ENCODE data around the gene CDK2AP2. TPM values are rescaled to one million over a fixed set of nuclear protein-coding genes. Genes with fewer than 3 reads are reported as not detected.
"Not testable (repeated sequence)": the region's sequence is repeated elsewhere in the genome, so short reads cannot be mapped to it uniquely, and the experiment has no call there.

Gene CDK2AP2
- total RNA-seq, 2 donors from 2014 or later = 91.6 to 142 TPM

DNA sequence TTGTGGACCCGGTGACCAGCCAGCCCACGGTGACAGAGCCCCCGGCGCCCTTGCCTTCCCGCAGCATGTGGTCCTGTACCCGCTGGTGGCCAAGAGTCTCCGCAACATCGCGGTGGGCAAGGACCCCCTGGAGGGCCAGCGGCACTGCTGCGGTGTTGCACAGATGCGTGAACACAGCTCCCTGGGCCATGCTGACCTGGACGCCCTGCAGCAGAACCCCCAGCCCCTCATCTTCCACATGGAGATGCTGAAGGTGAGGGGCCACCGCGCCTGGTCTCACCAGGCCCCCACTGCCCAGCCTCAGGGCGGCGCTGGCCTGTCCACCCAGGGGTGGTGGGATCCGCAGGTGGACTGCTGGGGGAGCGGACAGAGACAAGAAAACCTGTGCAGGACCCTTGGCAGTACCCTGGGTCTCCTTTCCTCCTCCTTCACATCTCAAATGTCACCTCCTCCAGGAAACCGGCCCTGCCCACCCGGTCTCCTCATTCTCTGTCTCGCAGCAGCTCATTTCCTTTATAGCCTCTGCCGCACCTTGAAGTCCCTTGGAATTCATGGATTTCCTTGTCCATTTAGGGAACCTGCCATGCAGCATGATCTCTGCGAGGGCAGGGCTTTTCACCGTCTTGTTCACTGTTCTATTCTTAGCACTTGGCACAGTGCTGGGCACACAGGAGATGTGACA is 18.6 kb downstream of the CDK2AP2 start:
- Histone ChIP-seq H3K27ac (no peak overlapping the region), H3K36me3 (peaks cover 13% of the 10 kb centered on the region), H3K9ac (ENCODE audit: low read depth in 2 of 2, low read length in 2 of 2) (peak overlapping the region in 1 of 2 donors; percentile 59), H3K27me3 (no peaks in the 10 kb centered on the region), H3K4me1 (no peaks in the 10 kb centered on the region), H3K9me3 (no peaks in the 10 kb centered on the region), H3K4me3 (no peak overlapping the region)
- intact Hi-C loops (cut with DNase I) = no loop called here
- peak; percentile 41 for DNase-seq
- TF ChIP-seq CTCF (IDR thresholded peaks at IDR 0.05) = no peak

DNA sequence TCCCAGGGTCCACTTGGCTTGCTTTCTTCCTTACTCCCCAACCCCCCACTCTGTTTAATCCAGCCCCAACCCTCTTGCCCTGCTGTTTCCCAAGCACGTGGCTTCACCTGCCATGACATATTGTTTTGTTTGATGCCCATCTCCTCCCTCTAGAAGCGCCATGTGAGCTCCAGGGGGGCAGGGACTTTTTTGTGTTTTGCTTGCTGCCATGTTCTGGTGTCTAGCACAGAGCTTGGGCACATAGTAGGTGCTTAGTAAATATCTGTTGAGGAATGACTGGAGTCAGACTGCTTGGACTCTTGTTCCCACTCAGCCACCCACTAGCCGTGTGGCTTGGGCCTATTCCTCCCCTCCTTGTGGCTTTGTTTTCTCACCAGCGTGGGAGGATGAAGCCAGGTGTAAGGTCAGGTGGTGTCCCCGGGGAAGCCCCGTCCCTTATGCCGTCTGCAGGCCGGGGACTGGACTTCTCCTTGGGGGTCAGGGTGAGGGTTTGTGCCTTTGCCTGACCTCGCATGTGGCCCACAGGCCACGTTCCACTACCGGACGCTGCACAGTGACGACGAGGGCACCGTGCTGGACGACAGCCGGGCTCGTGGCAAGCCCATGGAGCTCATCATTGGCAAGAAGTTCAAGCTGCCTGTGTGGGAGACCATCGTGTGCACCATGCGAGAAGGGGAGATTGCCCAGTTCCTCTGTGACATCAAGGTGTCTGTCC is 21.3 kb downstream of the CDK2AP2 start:
- no peak for DNase-seq
- intact Hi-C loops (cut with DNase I) = no loop called here
- no peak overlapping the region for H3K9ac ChIP-seq (ENCODE audit: low read depth in 2 of 2, low read length in 2 of 2)
- H3K27ac ChIP-seq = no peak overlapping the region
- H3K4me1 ChIP-seq = peaks cover 11% of the 10 kb centered on the region
- no peak for TF ChIP-seq CTCF (IDR thresholded peaks at IDR 0.05)
- no peaks in the 10 kb centered on the region for H3K9me3 ChIP-seq
- no peak overlapping the region for H3K4me3 ChIP-seq
- no peaks in the 10 kb centered on the region for H3K27me3 ChIP-seq
- H3K36me3 ChIP-seq = peaks cover 6% of the 10 kb centered on the region

DNA sequence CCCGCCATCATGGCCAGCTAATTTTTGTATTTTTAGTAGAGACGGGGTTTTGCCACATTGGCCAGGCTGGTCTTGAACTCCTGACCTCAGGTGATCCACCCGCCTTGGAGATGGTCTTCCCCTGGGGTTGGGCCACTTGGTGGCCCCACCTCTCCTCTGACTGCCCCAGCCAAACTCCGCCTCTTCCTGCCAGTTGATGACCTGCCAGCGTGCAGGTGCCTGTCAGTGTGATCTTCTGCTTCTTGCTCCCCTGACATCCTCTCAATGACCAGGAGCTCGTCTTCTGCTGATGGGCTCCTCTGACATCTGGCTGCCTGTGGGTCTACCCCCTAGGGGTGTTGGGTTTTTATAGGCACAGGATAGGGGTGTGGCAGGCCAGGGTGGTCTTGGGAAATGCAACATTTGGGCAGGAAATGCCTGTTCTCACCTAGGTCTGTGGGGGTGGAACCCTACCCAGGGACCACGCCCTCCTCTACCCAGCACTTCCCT is 22.0 kb downstream of the CDK2AP2 start:
- H3K4me1 ChIP-seq = peaks cover 11% of the 10 kb centered on the region
- H3K36me3 ChIP-seq; H3K4me3 ChIP-seq; H3K9ac ChIP-seq (ENCODE audit: low read depth in 2 of 2, low read length in 2 of 2); H3K9me3 ChIP-seq; intact Hi-C loops (cut with DNase I); H3K27me3 ChIP-seq: not testable (repeated sequence)
- peak overlapping the region; percentile 27 for H3K27ac ChIP-seq
- DNase-seq = peak; percentile 50

DNA sequence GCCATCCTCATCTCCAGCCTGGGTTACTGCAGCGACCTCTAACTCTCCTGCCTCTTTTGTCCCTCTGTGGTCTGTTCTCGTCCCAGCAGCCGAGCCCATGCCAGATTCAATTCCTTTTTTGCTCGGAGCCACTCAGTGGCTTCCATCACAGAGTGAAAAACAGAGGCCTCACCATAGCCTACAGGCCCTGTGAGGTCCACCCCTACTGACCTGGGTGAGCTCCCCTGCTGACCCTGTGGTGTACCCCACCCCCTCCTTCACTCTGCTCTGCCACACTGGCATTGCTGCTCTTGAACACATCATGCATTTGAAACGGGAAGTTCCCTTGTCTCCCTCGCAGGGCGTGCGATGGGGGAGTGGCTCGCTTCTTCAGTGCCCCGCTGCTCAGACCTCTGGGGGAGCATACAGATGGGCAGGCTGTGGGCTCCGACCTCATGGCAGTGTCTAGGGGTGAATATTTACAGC is 23.1 kb downstream of the CDK2AP2 start:
- H3K4me3 ChIP-seq = no peak overlapping the region
- TF ChIP-seq CTCF (IDR thresholded peaks at IDR 0.05) = no peak
- no peaks in the 10 kb centered on the region for H3K9me3 ChIP-seq
- peaks cover 6% of the 10 kb centered on the region for H3K36me3 ChIP-seq
- H3K4me1 ChIP-seq = peaks cover 11% of the 10 kb centered on the region
- peak overlapping the region; percentile 79 for H3K27ac ChIP-seq
- H3K9ac ChIP-seq (ENCODE audit: low read depth in 2 of 2, low read length in 2 of 2) = peak overlapping the region; percentile 26 to 28
- H3K27me3 ChIP-seq = no peaks in the 10 kb centered on the region
- peak; percentile 44 for DNase-seq
- intact Hi-C loops (cut with DNase I) = no loop called here

GRCh38 chr11:67483831-67484665 is 23.9 kb downstream of the CDK2AP2 start:
- Histone ChIP-seq H3K27me3 (no peaks in the 10 kb centered on the region), H3K4me3 (peak overlapping the region; percentile 53), H3K4me1 (peaks cover 11% of the 10 kb centered on the region), H3K36me3 (peaks cover 6% of the 10 kb centered on the region), H3K27ac (peak overlapping the region; percentile 79), H3K9me3 (no peaks in the 10 kb centered on the region), H3K9ac (ENCODE audit: low read depth in 2 of 2, low read length in 2 of 2) (peak overlapping the region; percentile 64 to 67)
- peak; percentile 25 for DNase-seq
- intact Hi-C loops (cut with DNase I) = no loop called here
- no peak for TF ChIP-seq CTCF (IDR thresholded peaks at IDR 0.05)

All from colonic mucosa (tissue), 4 donors.